Activated CD4-positive, alpha-beta T cell treated with anti-CD3 and anti-CD28 coated beads for 36 hours (primary cell): ENCODE data around the gene PHTF2. TPM values are rescaled to one million over a fixed set of nuclear protein-coding genes. Genes with fewer than 3 reads are reported as not detected.

Experiments used
- ATAC-seq: fragments of 200-7000 bp; cut with Tn5 transposase; one replicate; pipeline ENCODE4 v1.10.0; 2021; ENCODE audit warnings: mild to moderate bottlenecking, moderate library complexity
- CTCF ChIA-PET: fragments of 350-600 bp; sonication (Branson Sonifier 250); formaldehyde crosslinking; loops from one replicate; lab custom pipeline; 2021; ENCODE audit warnings: antibody characterized with exemption; lab: Charles Lee
- POLR2A ChIA-PET: fragments of 350-600 bp; sonication (Branson Sonifier 250); formaldehyde crosslinking; loops from one replicate; lab custom pipeline; 2021; ENCODE audit warnings: antibody characterized with exemption, inconsistent platforms; lab: Charles Lee
- DNase-seq: peaks from one replicate; pipeline ENCODE4 v3.0.0-alpha.2; 2020
- H3K27ac Mint-ChIP-seq: one replicate; pipeline ENCODE4 v1.8.0; 2021; ENCODE audit warnings: mixed read lengths
- H3K27me3 Mint-ChIP-seq: one replicate; pipeline ENCODE4 v1.8.0; 2021; ENCODE audit warnings: mixed read lengths
- H3K36me3 Mint-ChIP-seq: one replicate; pipeline ENCODE4 v1.8.0; 2021; ENCODE audit warnings: low read depth, mixed read lengths
- H3K4me1 Mint-ChIP-seq: one replicate; pipeline ENCODE4 v1.8.0; 2021; ENCODE audit warnings: mixed read lengths
- H3K4me3 Mint-ChIP-seq: one replicate; pipeline ENCODE4 v1.8.0; 2021; ENCODE audit warnings: mild to moderate bottlenecking, moderate library complexity, mixed read lengths
- H3K9me3 Mint-ChIP-seq: one replicate; pipeline ENCODE4 v1.8.0; 2021; ENCODE audit warnings: low read depth, mixed read lengths
- intact Hi-C, 2 experiments: fragments of 100-400 bp; cut with DNase I in 1 of 2; cut with micrococcal nuclease in 1 of 2; formaldehyde crosslinking; loops; one replicate each; pipeline versions ENCODE4 v1.14.2 to v1.15.1; 2022 to 2024; cut with DNase I, micrococcal nuclease
- total RNA-seq, 2 experiments: library from RNA; stranded (reverse); gene quantifications; one replicate each; pipeline ENCODE4 v1.2.3, GENCODE V29; 2021

Gene PHTF2
- total RNA-seq, 2 experiments from 2014 or later: 25.5 to 26.7 TPM

- CTCF ChIA-PET: interaction anchor here (1.3 to 1.6 kb wide), 5 partner anchors 9 to 282 kb away, joined by 3 to 7 read pairs (median 4); no protein-coding TSS in a partner anchor
- Mint-ChIP-seq H3K27ac (no peak overlapping the region), H3K27me3 (no peaks in the 10 kb centered on the region), H3K9me3 (no peaks in the 10 kb centered on the region), H3K4me3 (no peak overlapping the region), H3K36me3 (peaks cover 2% of the 10 kb centered on the region), H3K4me1 (peaks cover 11% of the 10 kb centered on the region)
- ATAC-seq: peak; percentile 47
- intact Hi-C loops: loop anchor here in 1 of 2 experiments (5.0 kb wide), 1 partner anchor 276 kb away; no protein-coding TSS in a partner anchor
- POLR2A ChIA-PET: no interaction called here
- DNase-seq: no peak
These were observed 134.8 kb downstream of the PHTF2 start for GRCh38 chr7:77933394-77933793.

GRCh38 chr7:77935652-77936348 lies 137.2 kb downstream of the PHTF2 start:
- Mint-ChIP-seq H3K4me3 (no peak overlapping the region), H3K27me3 (no peaks in the 10 kb centered on the region), H3K4me1 (peaks cover 11% of the 10 kb centered on the region), H3K9me3 (no peaks in the 10 kb centered on the region), H3K27ac (no peak overlapping the region), H3K36me3 (peaks cover 4% of the 10 kb centered on the region)
- intact Hi-C loops: loop anchor here (1.0 to 5.0 kb wide), 4 partner anchors 137 to 284 kb away; partner anchors contain the start of genes PHTF2 (in 2 of the 2) and TMEM60 (in 2 of the 2)
- ATAC-seq: no peak
- ChIA-PET POLR2A (no interaction called here), CTCF (interaction anchor here (0.7 to 1.3 kb wide), 8 partner anchors 12 to 284 kb away, joined by 3 to 6 read pairs (median 5); no protein-coding TSS in a partner anchor)
- no peak for DNase-seq

GRCh38 chr7:77940647-77941046 lies 142.1 kb downstream of the PHTF2 start:
- Mint-ChIP-seq H3K27ac (no peak overlapping the region), H3K27me3 (no peaks in the 10 kb centered on the region), H3K9me3 (no peaks in the 10 kb centered on the region), H3K36me3 (peaks cover 11% of the 10 kb centered on the region), H3K4me1 (peaks cover 13% of the 10 kb centered on the region), H3K4me3 (no peak overlapping the region)
- ChIA-PET POLR2A (no interaction called here), CTCF (interaction anchor here (0.8 to 1.8 kb wide), 4 partner anchors 9 to 282 kb away, joined by 3 to 6 read pairs (median 4); no protein-coding TSS in a partner anchor)
- no peak for ATAC-seq
- intact Hi-C loops: loop anchor here (1.0 to 5.0 kb wide), 2 partner anchors 100 to 102 kb away; no protein-coding TSS in a partner anchor
- DNase-seq: peak; percentile 21

GRCh38 chr7:77942431-77942830 lies 143.9 kb downstream of the PHTF2 start:
- DNase-seq (no peak), ATAC-seq (no peak)
- intact Hi-C loops: loop anchor here in 1 of 2 experiments (5.0 kb wide), 1 partner anchor 100 kb away; no protein-coding TSS in a partner anchor
- Mint-ChIP-seq H3K36me3 (peaks cover 11% of the 10 kb centered on the region), H3K4me3 (no peak overlapping the region), H3K9me3 (no peaks in the 10 kb centered on the region), H3K4me1 (peaks cover 10% of the 10 kb centered on the region), H3K27me3 (no peaks in the 10 kb centered on the region), H3K27ac (no peak overlapping the region)
- ChIA-PET CTCF (no interaction called here), POLR2A (no interaction called here)

- ATAC-seq (no peak), DNase-seq (no peak)
- intact Hi-C loops: loop anchor here in 1 of 2 experiments (5.0 kb wide), 1 partner anchor 98 kb away; no protein-coding TSS in a partner anchor
- ChIA-PET CTCF (interaction anchor here (0.9 kb wide), 1 partner anchor 15 kb away, joined by 3 read pairs; no protein-coding TSS in a partner anchor), POLR2A (no interaction called here)
- Mint-ChIP-seq H3K27ac (peak overlapping the region; percentile 1), H3K4me3 (no peak overlapping the region), H3K9me3 (no peaks in the 10 kb centered on the region), H3K27me3 (no peaks in the 10 kb centered on the region), H3K36me3 (peaks cover 10% of the 10 kb centered on the region), H3K4me1 (peaks cover 10% of the 10 kb centered on the region)
These were observed 145.9 kb downstream of the PHTF2 start for GRCh38 chr7:77944183-77945182.

GRCh38 chr7:77950548-77950947 lies 152.0 kb downstream of the PHTF2 start:
- Mint-ChIP-seq H3K4me3 (no peak overlapping the region), H3K27ac (no peak overlapping the region), H3K27me3 (no peaks in the 10 kb centered on the region), H3K9me3 (no peaks in the 10 kb centered on the region), H3K36me3 (peaks cover under 1% of the 10 kb centered on the region), H3K4me1 (no peaks in the 10 kb centered on the region)
- DNase-seq (no peak), ATAC-seq (no peak)
- intact Hi-C loops: no loop called here
- CTCF ChIA-PET: no interaction called here
- POLR2A ChIA-PET: no interaction called here

GRCh38 chr7:77954773-77955555 lies 156.4 kb downstream of the PHTF2 start:
- ChIA-PET CTCF (interaction anchor here (0.7 kb wide), 1 partner anchor 19 kb away, joined by 3 read pairs; no protein-coding TSS in a partner anchor), POLR2A (interaction anchor here (0.6 kb wide), 1 partner anchor 64 kb away, joined by 3 read pairs; no protein-coding TSS in a partner anchor)
- no peak for DNase-seq
- Mint-ChIP-seq H3K4me3 (no peak overlapping the region), H3K9me3 (no peaks in the 10 kb centered on the region), H3K27ac (no peak overlapping the region), H3K27me3 (no peaks in the 10 kb centered on the region), H3K4me1 (no peaks in the 10 kb centered on the region), H3K36me3 (peaks cover 2% of the 10 kb centered on the region)
- ATAC-seq: no peak
- intact Hi-C loops: no loop called here

- Mint-ChIP-seq H3K27ac (no peak overlapping the region), H3K36me3 (peaks cover 2% of the 10 kb centered on the region), H3K9me3 (no peaks in the 10 kb centered on the region), H3K27me3 (no peaks in the 10 kb centered on the region), H3K4me1 (no peaks in the 10 kb centered on the region), H3K4me3 (no peak overlapping the region)
- DNase-seq (no peak), ATAC-seq (no peak)
- ChIA-PET POLR2A (no interaction called here), CTCF (no interaction called here)
- intact Hi-C loops: no loop called here
These were observed 159.9 kb downstream of the PHTF2 start for GRCh38 chr7:77958436-77958835.

GRCh38 chr7:77959080-77959479 lies 160.5 kb downstream of the PHTF2 start:
- CTCF ChIA-PET: no interaction called here

GRCh38 chr7:77960336-77960735 lies 161.8 kb downstream of the PHTF2 start:
- intact Hi-C loops: no loop called here
- DNase-seq: no peak
- no peak for ATAC-seq
- H3K4me3 Mint-ChIP-seq: no peak overlapping the region
- ChIA-PET CTCF (no interaction called here), POLR2A (no interaction called here)
- no peak overlapping the region for H3K27ac Mint-ChIP-seq
- no peaks in the 10 kb centered on the region for H3K4me1 Mint-ChIP-seq
- H3K9me3 Mint-ChIP-seq: no peaks in the 10 kb centered on the region
- no peaks in the 10 kb centered on the region for H3K27me3 Mint-ChIP-seq
- H3K36me3 Mint-ChIP-seq: peaks cover 2% of the 10 kb centered on the region

More at GRCh38 chr7:77959080-77959479, 160.5 kb downstream of the PHTF2 start:
- no peak for DNase-seq
- POLR2A ChIA-PET: no interaction called here
- no peak overlapping the region for H3K27ac Mint-ChIP-seq
- H3K9me3 Mint-ChIP-seq: no peaks in the 10 kb centered on the region
- no peak overlapping the region for H3K4me3 Mint-ChIP-seq
- H3K36me3 Mint-ChIP-seq: peaks cover 2% of the 10 kb centered on the region
- no peaks in the 10 kb centered on the region for H3K27me3 Mint-ChIP-seq
- intact Hi-C loops: no loop called here
- H3K4me1 Mint-ChIP-seq: no peaks in the 10 kb centered on the region
- no peak for ATAC-seq
